Right atrium auricular region (tissue), 2 donors: ENCODE measurements around the gene ANXA8L1. TPM values are rescaled to one million over a fixed set of nuclear protein-coding genes. Genes with fewer than 3 reads are reported as not detected.

Experiments used
- total RNA-seq, 2 donors: library from RNA; depleted of rRNA; stranded (reverse); fragments of >200 nt; gene quantifications; one replicate each; pipeline ENCODE4 v1.1.0, GENCODE V29; 2016

The ANXA8L1 gene
- total RNA-seq, 2 donors from 2014 or later, result 12.5 to 44.2 TPM

Other genes with a start within 250 kb of the ANXA8L1 start
- not detected for gene ANTXRL, start 88.8 kb upstream of the ANXA8L1 start, total RNA-seq
- gene NPY4R, start 90.2 kb downstream of the ANXA8L1 start, total RNA-seq, result not detected
- under 1 TPM; 0.26 to 0.67 TPM for gene GPRIN2, start 180.9 kb downstream of the ANXA8L1 start, total RNA-seq
- gene SYT15, start 203.4 kb downstream of the ANXA8L1 start, total RNA-seq, result 1 to 10 TPM; 1.5 to 2.7 TPM